GM12892 (cell line): Measurements from ENCODE around the gene DYNC1I1.

ENCODE experiments used
- POLR2A ChIP-seq: IDR thresholded peaks from 2 replicates; pipeline ENCODE4 v1.6.1; 2011; ENCODE audit warnings: low read depth, low read length, control low read depth
- POLR2AphosphoS5 ChIP-seq: IDR thresholded peaks from 2 replicates; pipeline ENCODE4 v1.6.1; 2011; ENCODE audit warnings: low read depth, low read length, control low read depth
- TAF1 ChIP-seq: IDR thresholded peaks from 2 replicates; pipeline ENCODE4 v1.6.1; 2011; ENCODE audit warnings: low read depth, mild to moderate bottlenecking, control low read depth, low read length, borderline replicate concordance

DNA sequence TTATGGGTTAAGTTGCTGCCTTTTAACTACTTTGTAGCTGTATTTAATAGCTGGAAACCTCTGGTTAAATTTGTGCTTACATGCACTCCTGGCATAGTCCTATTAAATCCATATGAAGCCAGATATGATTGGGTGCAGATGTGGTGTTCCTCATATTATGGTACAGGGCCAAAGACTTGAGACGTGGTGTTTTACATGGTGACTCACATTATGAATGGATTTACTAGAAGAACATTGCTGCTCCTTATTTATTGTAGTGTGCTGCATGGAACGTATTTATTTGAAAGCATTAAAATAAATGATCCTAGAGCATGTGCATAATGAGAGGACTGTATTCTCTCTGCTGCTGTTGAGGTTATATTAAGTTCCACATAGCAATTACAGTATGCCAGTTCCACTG lies 325.5 kb downstream of the DYNC1I1 start:
- no peak for TF ChIP-seq POLR2AphosphoS5
- no peak for TF ChIP-seq POLR2A
- TF ChIP-seq TAF1: no peak
